ENCODE results near the gene LIMS2.

The LIMS2 gene

GRCh38 chr2:127695491-127696472 is 20.5 kb upstream of the LIMS2 start:
- TF ChIP-seq GATA1 (IDR thresholded peaks at IDR 0.05; ENCODE audit: low read depth, low read length) (no peak), POLR2A (IDR thresholded peaks at IDR 0.05; ENCODE audit: low read length) (no peak)
- DNase-seq = peak; percentile 69 to 70

DNA sequence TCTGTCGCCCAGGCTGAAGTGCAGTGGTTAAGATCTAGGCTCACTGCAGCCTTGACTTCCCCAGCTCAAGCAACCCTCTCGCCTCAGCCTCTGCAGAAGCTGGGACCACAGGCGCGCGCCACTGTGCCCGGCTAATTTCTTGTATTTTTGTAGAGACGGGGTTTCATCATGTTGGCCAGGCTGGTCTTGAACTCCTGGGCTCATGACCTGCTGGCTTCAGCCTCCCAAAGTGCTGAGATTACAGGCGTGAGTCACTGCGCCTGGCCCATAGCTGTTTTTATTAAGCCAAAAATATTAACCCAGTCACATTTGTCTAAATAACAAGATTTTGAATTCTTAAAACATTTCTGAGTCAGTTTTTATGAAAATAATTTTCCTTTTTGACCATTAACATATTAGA is 19.7 kb upstream of the LIMS2 start:
- DNase-seq = no peak
- TF ChIP-seq POLR2A (IDR thresholded peaks at IDR 0.05; ENCODE audit: low read length) (no peak), GATA1 (IDR thresholded peaks at IDR 0.05; ENCODE audit: low read depth, low read length) (no peak)

- no peak for DNase-seq
- TF ChIP-seq GATA1 (IDR thresholded peaks at IDR 0.05; ENCODE audit: low read depth, low read length) = no peak
- TF ChIP-seq POLR2A (IDR thresholded peaks at IDR 0.05; ENCODE audit: low read length) = no peak
These were observed 15.4 kb upstream of the LIMS2 start for GRCh38 chr2:127690696-127691095.

DNA sequence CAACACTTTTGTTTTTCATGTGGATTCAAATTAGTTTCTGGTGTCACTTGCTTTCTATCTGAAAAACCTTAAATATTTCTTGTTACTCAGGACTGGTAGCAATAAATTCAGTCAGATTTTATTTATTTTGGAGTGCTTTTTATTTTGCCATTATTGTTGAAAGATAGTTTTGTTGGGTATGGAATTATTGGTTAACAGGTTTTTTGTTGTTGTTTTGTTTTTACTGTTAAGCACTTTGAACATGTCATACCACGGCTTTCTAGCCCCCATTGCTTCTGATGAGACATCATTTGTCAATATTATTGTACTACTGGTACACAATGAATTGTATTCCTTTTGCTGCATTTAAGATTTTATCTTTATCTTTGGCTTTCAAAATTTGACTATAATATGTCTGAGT is 13.1 kb upstream of the LIMS2 start:
- TF ChIP-seq POLR2A (IDR thresholded peaks at IDR 0.05; ENCODE audit: low read length) (no peak), GATA1 (IDR thresholded peaks at IDR 0.05; ENCODE audit: low read depth, low read length) (no peak)
- no peak for DNase-seq

GRCh38 chr2:127685410-127686080 is 10.2 kb upstream of the LIMS2 start:
- TF ChIP-seq GATA1 (IDR thresholded peaks at IDR 0.05; ENCODE audit: low read depth, low read length) (no peak), POLR2A (IDR thresholded peaks at IDR 0.05; ENCODE audit: low read length) (no peak)
- no peak for DNase-seq

- no peak for DNase-seq
- TF ChIP-seq POLR2A (IDR thresholded peaks at IDR 0.05; ENCODE audit: low read length) (no peak), GATA1 (IDR thresholded peaks at IDR 0.05; ENCODE audit: low read depth, low read length) (no peak)
These were observed 8.4 kb upstream of the LIMS2 start for GRCh38 chr2:127683757-127684156.

DNA sequence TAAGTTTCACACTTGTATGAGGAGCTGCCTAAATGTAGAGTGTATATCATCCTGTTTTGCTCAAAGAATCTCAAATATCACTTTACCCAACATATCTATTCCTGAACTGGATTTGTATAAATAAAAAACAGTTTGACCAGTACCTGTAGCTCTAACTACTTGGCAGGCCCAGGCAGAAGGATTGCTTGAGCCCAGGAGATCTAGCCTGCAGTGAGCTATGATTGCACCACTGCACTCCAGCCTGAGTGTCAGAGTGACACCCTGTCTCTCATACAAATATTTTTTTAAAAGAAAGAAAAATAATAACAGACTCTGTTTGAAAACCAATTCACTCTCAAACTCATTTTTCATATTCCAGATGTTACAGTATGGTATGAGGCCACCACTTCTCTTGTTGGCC is 7.7 kb upstream of the LIMS2 start:
- DNase-seq = no peak
- TF ChIP-seq GATA1 (IDR thresholded peaks at IDR 0.05; ENCODE audit: low read depth, low read length) (no peak), POLR2A (IDR thresholded peaks at IDR 0.05; ENCODE audit: low read length) (no peak)

DNA sequence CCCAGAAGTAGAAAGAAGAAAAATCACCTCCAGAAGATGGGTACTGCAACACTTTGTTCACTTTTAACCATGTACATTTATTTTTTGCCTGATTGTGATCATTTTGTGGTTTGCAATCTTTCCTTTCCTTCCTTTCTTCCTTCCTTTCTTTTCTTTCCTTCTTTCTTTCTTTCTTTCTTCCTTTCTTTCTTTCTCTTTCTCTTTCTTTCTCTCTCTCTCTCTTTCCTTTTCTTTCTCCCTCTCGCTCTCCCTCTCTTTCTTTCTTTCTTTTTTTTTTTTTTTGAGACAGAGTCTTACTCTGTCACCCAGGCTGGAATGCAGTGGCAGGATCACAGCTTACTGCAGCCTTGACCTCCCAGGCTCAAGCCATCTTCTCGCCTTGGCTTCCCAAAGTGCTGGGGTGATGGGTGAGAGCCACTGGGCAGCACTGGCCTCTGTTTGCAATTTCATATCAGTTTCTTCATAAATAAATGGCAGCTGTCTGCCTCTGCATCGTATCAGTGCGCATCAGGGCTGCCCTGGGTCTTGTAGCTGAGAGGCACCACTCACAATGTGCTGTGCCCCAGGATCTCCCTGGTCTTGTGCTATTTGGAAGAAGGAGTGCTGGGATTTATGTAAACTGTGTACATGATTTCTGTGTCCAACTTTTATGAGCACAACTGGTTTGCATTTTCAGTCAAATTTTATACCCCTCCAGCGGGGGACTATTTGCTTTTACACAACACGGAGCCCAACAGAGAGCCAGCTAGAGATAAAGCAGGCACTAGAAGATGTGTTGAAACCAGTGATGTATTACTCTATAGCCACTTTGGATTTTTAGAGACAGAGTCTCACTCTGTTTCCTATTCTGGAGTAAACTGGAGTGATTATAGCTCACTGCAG is 6.9 kb upstream of the LIMS2 start:
- no peak for DNase-seq
- TF ChIP-seq POLR2A (IDR thresholded peaks at IDR 0.05; ENCODE audit: low read length) = no peak
- no peak for TF ChIP-seq GATA1 (IDR thresholded peaks at IDR 0.05; ENCODE audit: low read depth, low read length)

DNA sequence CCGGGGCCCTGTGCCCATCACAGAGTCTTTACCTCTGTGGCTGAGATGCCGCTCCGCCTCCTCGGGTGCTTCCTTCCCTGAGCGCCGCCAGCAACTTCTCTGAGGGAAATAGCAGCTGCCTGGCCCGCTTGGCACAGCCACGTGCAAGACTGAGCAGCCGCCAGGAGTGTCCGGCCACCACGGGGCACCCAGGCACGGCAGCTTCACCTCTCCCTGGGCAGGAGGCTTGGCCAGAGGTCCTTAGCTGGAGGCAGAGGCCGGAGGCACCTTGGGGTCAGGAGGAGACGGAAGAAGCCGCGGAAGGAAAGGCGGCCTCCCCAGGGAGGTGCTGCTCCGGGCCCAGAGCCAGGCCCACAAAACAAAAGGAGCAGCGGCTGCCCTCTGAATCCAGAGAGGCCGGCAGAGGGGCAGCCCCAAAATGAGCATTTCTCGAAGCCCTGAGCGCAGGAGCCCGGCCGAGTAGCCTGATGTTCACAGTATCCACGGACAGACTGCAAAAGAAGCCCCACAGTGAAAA is 6.0 kb upstream of the LIMS2 start:
- TF ChIP-seq GATA1 (IDR thresholded peaks at IDR 0.05; ENCODE audit: low read depth, low read length) (no peak), POLR2A (IDR thresholded peaks at IDR 0.05; ENCODE audit: low read length) (no peak)
- no peak for DNase-seq

DNA sequence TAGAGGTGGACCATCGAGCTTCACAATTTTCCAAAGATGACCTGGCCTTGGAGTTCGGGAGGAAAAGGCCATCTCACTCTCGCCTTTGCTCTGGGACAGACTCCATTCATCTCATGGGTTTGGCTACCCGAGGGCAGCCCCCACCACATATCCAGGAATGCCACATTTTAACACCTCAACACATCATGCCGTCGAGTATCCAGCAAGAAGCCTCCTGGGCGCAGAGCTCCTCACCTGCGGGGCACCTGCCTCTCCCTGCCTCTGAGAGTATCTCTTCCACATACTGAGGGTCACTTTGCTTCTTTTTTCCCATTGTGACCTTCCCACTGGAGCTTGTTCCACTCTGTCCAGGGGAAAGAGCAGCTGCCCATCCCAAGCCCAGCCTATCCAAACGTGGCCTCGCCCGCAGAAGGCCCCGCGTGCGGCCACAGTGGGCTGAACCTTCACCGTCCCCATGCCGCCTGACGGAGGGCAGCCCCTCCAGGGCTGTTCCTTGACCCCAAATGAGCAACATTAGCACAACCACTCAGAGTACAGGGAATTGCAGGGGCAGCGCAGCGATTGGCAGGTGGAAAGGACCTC is 5.5 kb upstream of the LIMS2 start:
- DNase-seq = no peak
- TF ChIP-seq GATA1 (IDR thresholded peaks at IDR 0.05; ENCODE audit: low read depth, low read length) (no peak), POLR2A (IDR thresholded peaks at IDR 0.05; ENCODE audit: low read length) (no peak)

- no peak for DNase-seq
- no peak for TF ChIP-seq GATA1 (IDR thresholded peaks at IDR 0.05; ENCODE audit: low read depth, low read length)
- TF ChIP-seq POLR2A (IDR thresholded peaks at IDR 0.05; ENCODE audit: low read length) = no peak
These were observed 4.5 kb upstream of the LIMS2 start for GRCh38 chr2:127679680-127680361.

- no peak for TF ChIP-seq GATA1 (IDR thresholded peaks at IDR 0.05; ENCODE audit: low read depth, low read length)
- TF ChIP-seq POLR2A (IDR thresholded peaks at IDR 0.05; ENCODE audit: low read length) = no peak
- DNase-seq = no peak
These were observed 3.7 kb upstream of the LIMS2 start for GRCh38 chr2:127678991-127679390.

DNA sequence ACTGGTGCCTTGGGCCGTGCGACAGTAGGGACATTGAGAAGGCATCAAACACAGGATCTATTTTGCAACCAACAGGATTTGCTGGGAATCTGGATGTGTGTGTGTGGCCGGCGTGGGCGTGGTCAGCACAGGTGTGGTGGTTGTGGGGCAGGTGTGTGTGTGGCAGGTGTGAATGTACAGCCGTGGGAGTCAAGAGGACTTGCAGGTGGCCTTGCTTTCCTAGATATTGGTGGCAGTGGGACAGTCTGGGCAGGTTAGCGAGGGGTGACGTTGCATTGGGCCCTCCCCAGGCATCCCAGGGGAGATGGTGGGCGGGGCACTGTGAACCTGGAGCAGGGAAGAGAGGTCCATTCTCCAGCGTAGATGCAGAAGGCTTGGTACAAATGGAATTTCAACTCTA is 3.2 kb upstream of the LIMS2 start:
- DNase-seq = no peak
- no peak for TF ChIP-seq POLR2A (IDR thresholded peaks at IDR 0.05; ENCODE audit: low read length)

All from erythroblast (primary cell).